ENCODE data around the gene TSPAN18. TPM values are rescaled to one million over a fixed set of nuclear protein-coding genes. Genes with fewer than 3 reads are reported as not detected.

TSPAN18 gene
- total and polyA plus RNA-seq, 2 of the 4 experiments (the other 2 are of a cell fraction), result 0.36 to 1.1 TPM

DNA sequence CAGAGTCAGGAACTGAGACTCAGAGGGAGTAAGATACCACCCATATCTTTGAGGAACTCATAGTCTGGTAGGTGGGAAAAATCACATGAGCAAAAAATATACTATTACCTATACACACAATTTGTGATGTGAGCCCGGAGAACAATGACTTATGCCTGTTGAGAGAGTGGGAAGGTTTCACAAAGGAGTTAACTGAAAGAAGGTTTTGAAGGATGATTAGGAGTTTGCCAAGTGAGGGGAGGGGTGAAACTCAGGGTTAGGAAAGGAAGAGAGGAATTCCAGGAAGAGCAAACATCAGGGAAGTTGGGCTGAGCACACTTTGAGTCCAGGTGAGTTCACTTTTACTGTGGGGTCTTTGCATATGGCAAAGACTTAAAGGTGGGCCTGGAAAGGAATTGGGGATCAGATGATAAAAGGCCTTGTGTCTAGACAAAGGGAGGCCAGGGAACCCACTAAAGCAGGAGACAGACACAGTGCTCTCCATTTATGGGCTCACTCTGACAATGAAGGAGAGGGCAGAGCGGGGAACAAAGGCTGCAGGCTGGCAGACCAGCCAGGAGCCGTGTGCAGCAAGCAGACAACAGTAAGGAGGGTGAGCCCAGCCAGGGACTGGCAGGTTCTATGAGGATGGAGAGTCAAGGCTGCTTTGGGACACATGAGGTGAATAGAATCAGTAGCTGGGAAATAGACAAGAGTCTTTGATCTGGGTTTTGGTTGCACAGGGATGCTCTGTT, 33.1 kb downstream of the TSPAN18 start:
- ATAC-seq (ENCODE audit: low read depth) (no peak), DNase-seq (no peak)
- Histone ChIP-seq H2BK20ac (ENCODE audit: low read depth, low read length) (no peak overlapping the region), H3K4ac (ENCODE audit: low read depth, low read length) (no peak overlapping the region), H2BK15ac (ENCODE audit: low read depth, low read length) (no peak overlapping the region), H3K4me1 (ENCODE audit: control insufficient read depth, insufficient read depth, low read length) (peaks cover 23% of the 10 kb centered on the region; the same call in 1 of the 2 replicates), H3K23ac (ENCODE audit: low read depth, low read length) (no peak overlapping the region), H3K36me3 (ENCODE audit: control insufficient read depth, insufficient read depth, low read length) (no peaks in the 10 kb centered on the region), H3K9me3 (ENCODE audit: control insufficient read depth, insufficient read depth, low read length) (no peaks in the 10 kb centered on the region), H3K9me1 (ENCODE audit: insufficient read depth, low read length) (peaks cover 2% of the 10 kb centered on the region; the same call in 1 of the 2 replicates), H4K91ac (ENCODE audit: insufficient read depth, low read depth, low read length) (no peak overlapping the region), H4K5ac (ENCODE audit: low read depth, low read length) (no peak overlapping the region), H4K20me1 (ENCODE audit: insufficient read depth, low read length) (no peaks in the 10 kb centered on the region), H3K27me3 (ENCODE audit: control insufficient read depth, insufficient read depth, low read length) (no peaks in the 10 kb centered on the region; the same call in none of the 2 replicates), H3K27ac (ENCODE audit: insufficient read depth, low read length) (no peak overlapping the region), H3K79me1 (ENCODE audit: low read depth in 1 of 2, low read length in 2 of 2) (no peaks in the 10 kb centered on the region), H3K18ac (ENCODE audit: low read depth, low read length) (no peak overlapping the region; the same call in 1 of the 2 replicates), H2AK9ac (replicated peaks; ENCODE audit: low read depth, low read length, poor library complexity) (no peak overlapping the region), H3K14ac (replicated peaks; ENCODE audit: low read depth, low read length) (no peak overlapping the region), H2BK120ac (ENCODE audit: low read depth, low read length) (no peak overlapping the region), H4K8ac (ENCODE audit: low read depth in 2 of 2, low read length in 2 of 2) (no peak overlapping the region), H2AFZ (replicated peaks; ENCODE audit: low read length, poor library complexity) (no peak overlapping the region), H2AK5ac (ENCODE audit: low read depth, low read length) (no peak overlapping the region), H3K4me3 (ENCODE audit: insufficient read depth, low read depth, low read length) (no peak overlapping the region), H2BK5ac (ENCODE audit: low read depth, low read length, poor library complexity, severe bottlenecking) (no peak overlapping the region), H3K56ac (ENCODE audit: extremely low read depth, insufficient read depth, low read length) (no peak overlapping the region), H3K9ac (ENCODE audit: low read depth, low read length) (no peak overlapping the region), H3K4me2 (ENCODE audit: low read depth, low read length) (no peak overlapping the region)
- ChIA-PET CTCF (no interaction called here), POLR2A (ENCODE audit: unreplicated experiment) (no interaction called here)
- dilution Hi-C loops (cut with HindIII; ENCODE audit: low sequenced_read_pairs, unreplicated experiment) (loop anchor here (25.0 kb wide), 1 partner anchor 127 kb away; no protein-coding TSS in a partner anchor), in situ Hi-C loops (cut with MboI; ENCODE audit: low sequenced_read_pairs) (no loop called here), intact Hi-C loops (cut with micrococcal nuclease) (loop anchor here (10.0 kb wide), 1 partner anchor 195 kb away; the partner anchor contains the start of gene CD82)
- no TSS peak for BruUV-seq (replicated peaks)
- WGBS, 2 experiments (ENCODE audit: extremely low coverage in 2 of 2, insufficient read length in 1 of 2), result no CpG with 5 or more reads among the region's 3 CpGs
- TF ChIP-seq CTCF (conservative IDR thresholded peaks at IDR 0.05; ENCODE audit: low read depth, low read length) (no peak), POLR2A (IDR thresholded peaks at IDR 0.05; ENCODE audit: low read depth, low read length) (no peak), RCOR1 (IDR thresholded peaks at IDR 0.05; ENCODE audit: insufficient replicate concordance, low read length) (no peak), FOS (IDR thresholded peaks at IDR 0.05; ENCODE audit: low read depth, low read length) (no peak), BHLHE40 (IDR thresholded peaks at IDR 0.05; ENCODE audit: low read depth, low read length) (no peak), NFE2L2 (IDR thresholded peaks at IDR 0.05; ENCODE audit: low read depth, low read length) (no peak), CHD1 (IDR thresholded peaks at IDR 0.05; ENCODE audit: low read depth, low read length) (no peak), MAFK (IDR thresholded peaks at IDR 0.05; ENCODE audit: low read depth, low read length) (no peak), RAD21 (IDR thresholded peaks at IDR 0.05; ENCODE audit: low read length) (no peak), MAZ (IDR thresholded peaks at IDR 0.05; ENCODE audit: borderline replicate concordance, low read depth, low read length) (no peak), MXI1 (IDR thresholded peaks at IDR 0.05; ENCODE audit: borderline replicate concordance, low read depth, low read length) (no peak), SMC3 (IDR thresholded peaks at IDR 0.05; ENCODE audit: low read depth, low read length) (no peak), CEBPB (IDR thresholded peaks at IDR 0.05; ENCODE audit: low read depth, low read length) (no peak)
- TF ChIP-seq, protein P1, sequence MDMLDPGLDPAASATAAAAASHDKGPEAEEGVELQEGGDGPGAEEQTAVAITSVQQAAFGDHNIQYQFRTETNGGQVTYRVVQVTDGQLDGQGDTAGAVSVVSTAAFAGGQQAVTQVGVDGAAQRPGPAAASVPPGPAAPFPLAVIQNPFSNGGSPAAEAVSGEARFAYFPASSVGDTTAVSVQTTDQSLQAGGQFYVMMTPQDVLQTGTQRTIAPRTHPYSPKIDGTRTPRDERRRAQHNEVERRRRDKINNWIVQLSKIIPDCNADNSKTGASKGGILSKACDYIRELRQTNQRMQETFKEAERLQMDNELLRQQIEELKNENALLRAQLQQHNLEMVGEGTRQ (IDR thresholded peaks at IDR 0.05; ENCODE audit: low read depth, low read length), result no peak
- TF ChIP-seq, protein P2, sequence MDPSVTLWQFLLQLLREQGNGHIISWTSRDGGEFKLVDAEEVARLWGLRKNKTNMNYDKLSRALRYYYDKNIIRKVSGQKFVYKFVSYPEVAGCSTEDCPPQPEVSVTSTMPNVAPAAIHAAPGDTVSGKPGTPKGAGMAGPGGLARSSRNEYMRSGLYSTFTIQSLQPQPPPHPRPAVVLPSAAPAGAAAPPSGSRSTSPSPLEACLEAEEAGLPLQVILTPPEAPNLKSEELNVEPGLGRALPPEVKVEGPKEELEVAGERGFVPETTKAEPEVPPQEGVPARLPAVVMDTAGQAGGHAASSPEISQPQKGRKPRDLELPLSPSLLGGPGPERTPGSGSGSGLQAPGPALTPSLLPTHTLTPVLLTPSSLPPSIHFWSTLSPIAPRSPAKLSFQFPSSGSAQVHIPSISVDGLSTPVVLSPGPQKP (IDR thresholded peaks at IDR 0.05; ENCODE audit: borderline replicate concordance, low read depth, low read length), result no peak

Data from IMR-90 (cell line).